Nephron progenitor cell (in vitro differentiated cells): ENCODE data around the gene TMEM151B.

ENCODE experiments used
- DNase-seq: peaks from one replicate; pipeline ENCODE4 v3.0.0; 2021
- H3K27ac Mint-ChIP-seq: 2 replicates; pipeline ENCODE4 v1.8.0; 2021; ENCODE audit warnings: mild to moderate bottlenecking, moderate library complexity, mixed read lengths
- H3K27me3 Mint-ChIP-seq: 2 replicates; pipeline ENCODE4 v1.8.0; 2021; ENCODE audit warnings: mild to moderate bottlenecking, low read depth, mixed read lengths; ENCODE audit not compliant: poor library complexity
- H3K36me3 Mint-ChIP-seq: 2 replicates; pipeline ENCODE4 v1.8.0; 2021; ENCODE audit warnings: low read depth, mixed read lengths
- H3K4me1 Mint-ChIP-seq: 2 replicates; pipeline ENCODE4 v1.8.0; 2021; ENCODE audit warnings: mixed read lengths
- H3K4me3 Mint-ChIP-seq: 2 replicates; pipeline ENCODE4 v1.8.0; 2021; ENCODE audit warnings: mild to moderate bottlenecking, moderate library complexity, mixed read lengths
- H3K9me3 Mint-ChIP-seq: 2 replicates; pipeline ENCODE4 v1.8.0; 2021; ENCODE audit warnings: mild to moderate bottlenecking, moderate library complexity, mixed read lengths
- CTCF ChIP-seq: fragments of 200-600 bp; sonication (generic); IDR thresholded peaks from 2 replicates; pipeline ENCODE4 v1.5.0; 2021; ENCODE audit warnings: antibody characterized with exemption

The TMEM151B gene

GRCh38 chr6:44269921-44270525, at the start of gene TMEM151B:
Gene TMEM151B, plus strand, starts transcription at chr6:44270450. Its CDS starts 293 bp downstream, at chr6:44270743.
- no peaks in the 10 kb centered on the region for H3K9me3 Mint-ChIP-seq
- peak within 1 kb of the TSS; percentile 85 for H3K4me3 Mint-ChIP-seq
- peaks cover 14% of the 10 kb centered on the region for H3K27me3 Mint-ChIP-seq
- no peak within 1 kb of the TSS for H3K27ac Mint-ChIP-seq
- DNase-seq = peak; percentile 49
- peaks cover 65% of the 10 kb centered on the region for H3K4me1 Mint-ChIP-seq
- TF ChIP-seq CTCF = no peak
- no peaks in the 10 kb centered on the region for H3K36me3 Mint-ChIP-seq

GRCh38 chr6:44220913-44221290, 49.3 kb upstream of the TMEM151B start:
- Mint-ChIP-seq H3K36me3 (no peaks in the 10 kb centered on the region), H3K27ac (no peak overlapping the region), H3K27me3 (peaks cover 3% of the 10 kb centered on the region), H3K4me1 (peaks cover 64% of the 10 kb centered on the region), H3K4me3 (peak overlapping the region; percentile 69), H3K9me3 (no peaks in the 10 kb centered on the region)
- TF ChIP-seq CTCF = no peak
- no peak for DNase-seq

GRCh38 chr6:44221291-44221960, 48.8 kb upstream of the TMEM151B start:
- Mint-ChIP-seq H3K4me3 (peak overlapping the region; percentile 69), H3K27me3 (peaks cover 3% of the 10 kb centered on the region), H3K4me1 (peaks cover 67% of the 10 kb centered on the region), H3K27ac (no peak overlapping the region), H3K36me3 (no peaks in the 10 kb centered on the region), H3K9me3 (no peaks in the 10 kb centered on the region)
- peak; percentile 67 for TF ChIP-seq CTCF
- peak; percentile 70 for DNase-seq

- Mint-ChIP-seq H3K4me3 (no peak overlapping the region), H3K36me3 (no peaks in the 10 kb centered on the region), H3K27ac (no peak overlapping the region), H3K4me1 (peaks cover 67% of the 10 kb centered on the region), H3K9me3 (no peaks in the 10 kb centered on the region), H3K27me3 (no peaks in the 10 kb centered on the region)
- no peak for TF ChIP-seq CTCF
- no peak for DNase-seq
Measured at GRCh38 chr6:44221961-44222335, 48.3 kb upstream of the TMEM151B start.

- no peaks in the 10 kb centered on the region for H3K9me3 Mint-ChIP-seq
- peak overlapping the region; percentile 76 for H3K4me3 Mint-ChIP-seq
- TF ChIP-seq CTCF = no peak
- no peaks in the 10 kb centered on the region for H3K36me3 Mint-ChIP-seq
- H3K27ac Mint-ChIP-seq = no peak overlapping the region
- peaks cover 67% of the 10 kb centered on the region for H3K4me1 Mint-ChIP-seq
- H3K27me3 Mint-ChIP-seq = no peaks in the 10 kb centered on the region
- DNase-seq = no peak
Measured at GRCh38 chr6:44222486-44223318, 47.5 kb upstream of the TMEM151B start.
